GM21786 (cell line): Measurements from ENCODE around the gene MYOCD.
"Not testable (repeated sequence)": the region's sequence is repeated elsewhere in the genome, so short reads cannot be mapped to it uniquely, and the experiment has no call there.

ENCODE experiments used
- ATAC-seq: cut with Tn5 transposase; IDR thresholded peaks from one replicate; pipeline ENCODE4 v1.9.1; 2021; ENCODE audit not compliant: unreplicated experiment

Gene MYOCD, protein sequence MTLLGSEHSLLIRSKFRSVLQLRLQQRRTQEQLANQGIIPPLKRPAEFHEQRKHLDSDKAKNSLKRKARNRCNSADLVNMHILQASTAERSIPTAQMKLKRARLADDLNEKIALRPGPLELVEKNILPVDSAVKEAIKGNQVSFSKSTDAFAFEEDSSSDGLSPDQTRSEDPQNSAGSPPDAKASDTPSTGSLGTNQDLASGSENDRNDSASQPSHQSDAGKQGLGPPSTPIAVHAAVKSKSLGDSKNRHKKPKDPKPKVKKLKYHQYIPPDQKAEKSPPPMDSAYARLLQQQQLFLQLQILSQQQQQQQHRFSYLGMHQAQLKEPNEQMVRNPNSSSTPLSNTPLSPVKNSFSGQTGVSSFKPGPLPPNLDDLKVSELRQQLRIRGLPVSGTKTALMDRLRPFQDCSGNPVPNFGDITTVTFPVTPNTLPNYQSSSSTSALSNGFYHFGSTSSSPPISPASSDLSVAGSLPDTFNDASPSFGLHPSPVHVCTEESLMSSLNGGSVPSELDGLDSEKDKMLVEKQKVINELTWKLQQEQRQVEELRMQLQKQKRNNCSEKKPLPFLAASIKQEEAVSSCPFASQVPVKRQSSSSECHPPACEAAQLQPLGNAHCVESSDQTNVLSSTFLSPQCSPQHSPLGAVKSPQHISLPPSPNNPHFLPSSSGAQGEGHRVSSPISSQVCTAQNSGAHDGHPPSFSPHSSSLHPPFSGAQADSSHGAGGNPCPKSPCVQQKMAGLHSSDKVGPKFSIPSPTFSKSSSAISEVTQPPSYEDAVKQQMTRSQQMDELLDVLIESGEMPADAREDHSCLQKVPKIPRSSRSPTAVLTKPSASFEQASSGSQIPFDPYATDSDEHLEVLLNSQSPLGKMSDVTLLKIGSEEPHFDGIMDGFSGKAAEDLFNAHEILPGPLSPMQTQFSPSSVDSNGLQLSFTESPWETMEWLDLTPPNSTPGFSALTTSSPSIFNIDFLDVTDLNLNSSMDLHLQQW

DNA sequence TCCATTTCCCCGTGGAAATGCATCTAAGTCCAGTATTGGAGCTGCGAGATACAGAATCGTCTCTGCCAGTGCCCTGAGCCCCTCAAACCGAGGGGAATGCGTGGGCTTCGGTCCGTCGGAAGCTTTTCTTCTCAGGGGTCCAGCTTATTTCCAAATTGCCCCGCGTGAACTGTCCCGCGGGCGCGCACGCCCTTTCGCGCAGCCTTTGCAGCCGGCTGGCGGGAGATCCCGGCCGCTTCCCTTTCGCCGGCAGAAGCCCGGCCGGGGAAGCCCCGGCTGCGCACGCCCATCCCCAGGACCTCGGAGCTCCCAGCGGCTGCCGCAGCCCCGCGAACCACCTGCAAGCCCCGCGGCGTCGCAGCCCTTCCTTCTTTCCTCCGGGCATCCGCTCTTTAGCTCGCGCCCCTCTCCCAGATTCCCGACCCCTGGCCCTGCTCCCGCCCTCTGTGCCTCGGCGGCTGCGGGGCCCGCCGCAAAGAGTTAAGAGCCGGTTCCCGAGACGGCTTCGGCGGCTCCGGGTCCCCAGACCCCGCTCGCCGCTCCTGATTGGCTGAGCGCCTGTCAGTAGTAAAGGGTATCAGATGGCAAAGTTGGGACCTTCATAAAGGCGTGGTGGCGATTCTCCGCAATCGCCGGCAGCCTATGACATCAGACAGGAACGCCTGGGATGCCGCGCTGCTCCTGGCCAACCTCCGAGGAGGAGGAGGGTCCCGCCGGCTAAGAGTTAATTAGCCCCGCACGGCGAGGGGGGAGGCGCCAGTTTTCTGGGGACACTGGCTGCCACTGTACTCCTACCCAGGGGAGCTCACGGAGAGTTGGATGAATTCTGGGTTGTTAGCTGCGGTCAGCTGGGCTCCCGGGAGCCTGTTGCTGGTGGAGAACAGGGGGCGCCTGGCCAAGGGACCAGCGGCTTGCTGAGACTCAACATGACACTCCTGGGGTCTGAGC is at the start of gene MYOCD:
Gene MYOCD, plus strand, starts transcription at position 628 of the 948 bp plus-strand sequence. Its CDS starts 299 bp downstream, at position 927.
- no peak for ATAC-seq

DNA sequence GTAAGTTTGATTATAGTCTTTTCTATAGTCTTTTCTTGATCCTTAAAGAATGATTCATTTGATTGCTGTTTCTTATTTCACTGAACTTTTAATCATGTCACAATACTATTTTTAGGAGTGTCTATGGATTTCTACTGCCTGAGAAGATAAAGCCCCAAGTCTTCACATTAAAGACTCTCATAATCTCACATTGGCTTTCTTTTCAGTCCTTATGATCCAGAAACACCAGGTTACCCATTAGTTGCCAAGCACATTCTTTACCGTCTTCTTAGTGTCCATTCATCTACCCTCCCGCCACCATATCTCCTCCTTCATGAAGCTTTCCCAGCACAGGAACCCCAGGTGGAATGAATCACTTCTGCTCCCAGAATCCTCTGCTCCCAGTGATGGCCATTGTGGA is 49.5 kb upstream of the MYOCD start:
- no peak for ATAC-seq

DNA sequence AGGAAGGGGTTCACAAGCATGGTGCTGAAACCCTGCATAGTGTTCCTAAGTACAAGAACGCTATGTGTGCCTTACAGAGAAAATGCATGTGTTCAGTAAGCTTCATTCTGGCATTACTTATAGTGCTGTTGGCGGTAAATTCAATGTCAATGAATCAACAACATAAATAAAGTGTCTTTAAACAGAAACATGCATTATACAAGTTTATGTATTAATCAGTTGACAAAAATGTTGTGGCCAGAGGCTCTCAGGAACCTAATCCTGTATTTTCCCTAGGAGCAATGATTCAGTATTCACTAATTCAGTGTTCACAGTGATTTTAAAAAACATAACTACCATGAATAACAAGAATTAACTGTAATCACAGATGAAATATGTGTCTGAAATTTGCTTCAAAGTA is 47.1 kb upstream of the MYOCD start:
- ATAC-seq: no peak

DNA sequence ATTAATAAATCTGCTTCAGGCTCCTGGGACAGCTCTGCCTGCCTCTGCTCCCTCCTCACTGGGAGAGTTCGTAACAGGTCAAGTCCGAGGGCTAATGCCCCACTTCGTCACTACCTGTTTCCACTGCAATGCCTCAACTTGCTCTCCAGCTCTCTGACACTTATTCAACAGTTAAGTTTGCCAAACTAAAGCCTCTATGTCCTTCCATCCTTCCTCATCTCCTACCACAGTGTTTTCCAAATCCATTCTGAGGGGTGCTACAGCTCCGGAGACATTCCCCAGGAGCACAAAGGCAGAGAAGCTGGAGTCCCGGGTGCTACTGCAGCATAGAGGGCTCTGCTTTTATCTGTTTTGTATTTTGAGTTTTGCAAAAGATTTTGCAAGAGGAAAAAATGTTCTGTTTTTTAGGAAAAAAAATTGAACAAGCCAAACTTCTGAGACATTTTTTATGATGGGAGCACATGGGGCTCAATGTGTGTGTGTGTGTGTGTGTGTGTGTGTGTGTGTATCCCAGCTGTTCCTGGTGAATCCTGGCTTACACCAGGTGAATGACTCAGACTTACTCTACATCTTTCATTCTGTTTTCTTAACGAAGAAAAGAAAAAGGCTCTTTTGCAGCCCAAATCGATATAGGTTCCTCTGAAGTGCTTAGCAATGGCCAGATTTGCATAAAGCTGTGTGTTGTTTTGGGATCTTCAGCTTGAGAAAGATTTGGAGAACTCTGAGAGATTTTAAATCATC is 46.1 kb upstream of the MYOCD start:
- no peak for ATAC-seq

DNA sequence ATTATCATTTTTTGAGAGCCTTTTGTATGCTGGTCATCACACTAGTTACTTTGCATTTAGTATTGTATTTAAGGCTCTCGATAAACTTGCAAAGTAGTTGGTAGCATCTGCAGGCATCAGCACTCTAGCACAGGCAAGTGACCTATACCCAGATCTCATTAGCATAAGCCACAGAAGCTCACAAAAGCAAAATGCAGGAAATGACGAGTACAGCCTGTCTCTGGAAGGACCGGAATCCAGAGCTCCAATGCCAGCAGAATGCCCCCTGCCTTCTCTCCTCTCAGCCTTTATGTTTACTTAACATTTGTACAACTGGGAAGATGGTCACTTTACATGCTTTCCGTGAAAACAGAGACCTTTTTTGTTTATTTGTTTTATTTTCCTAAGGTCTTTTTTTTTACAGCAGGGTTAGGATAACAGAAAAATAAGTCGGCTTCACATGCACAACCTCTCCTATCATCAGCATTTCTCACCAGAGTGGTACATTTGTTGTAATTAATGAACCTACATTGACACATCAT is 45.4 kb upstream of the MYOCD start:
- ATAC-seq: no peak

DNA sequence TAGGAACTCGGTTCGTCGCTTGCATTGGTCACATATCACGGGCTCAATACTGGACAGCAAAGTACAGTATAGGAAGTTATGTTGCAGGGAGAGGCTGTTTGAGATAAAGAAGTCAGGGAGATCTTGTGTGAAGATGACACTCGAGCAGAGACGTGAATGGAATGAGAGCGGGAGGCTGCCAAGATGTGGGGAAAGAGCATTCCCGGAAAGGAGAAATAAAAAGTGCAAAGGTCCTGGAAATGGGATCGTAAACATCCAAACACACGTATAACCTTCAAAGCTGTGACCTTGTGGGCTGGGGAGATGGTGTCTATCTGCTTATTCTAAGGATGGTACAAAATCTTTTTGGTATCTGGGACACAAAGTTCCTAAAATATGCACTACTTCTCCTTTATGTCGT is 43.0 kb upstream of the MYOCD start:
- ATAC-seq: no peak

DNA sequence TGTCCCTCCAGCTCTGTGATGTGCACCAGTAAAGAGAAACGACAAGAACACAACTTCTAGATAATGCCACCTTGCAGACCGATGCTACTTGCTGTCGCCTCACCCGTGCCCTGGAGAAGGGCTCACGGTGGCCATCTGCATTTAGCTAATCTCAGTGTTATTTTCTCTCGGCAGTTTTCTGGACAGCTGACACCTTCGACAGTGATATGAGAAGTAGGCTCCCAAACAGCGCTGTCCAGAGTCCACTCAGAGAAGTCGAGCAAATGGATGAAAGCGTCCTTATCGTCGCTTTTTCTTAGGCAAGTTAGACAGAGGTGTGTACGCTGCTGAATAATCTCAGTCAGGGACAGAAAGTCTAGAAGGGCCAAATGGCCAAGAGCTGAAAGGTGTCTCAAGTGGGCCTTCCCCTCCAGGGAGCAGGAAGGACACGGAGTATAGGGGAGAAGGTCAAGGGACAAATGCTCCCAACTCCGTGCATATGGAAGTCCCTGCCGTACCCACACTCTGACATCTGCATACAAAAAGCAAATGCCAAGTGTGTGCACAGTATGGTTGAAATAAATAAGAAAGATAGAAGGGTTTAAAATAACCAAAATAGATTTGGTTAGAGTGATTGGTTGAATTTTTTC is 42.4 kb upstream of the MYOCD start:
- no peak for ATAC-seq

DNA sequence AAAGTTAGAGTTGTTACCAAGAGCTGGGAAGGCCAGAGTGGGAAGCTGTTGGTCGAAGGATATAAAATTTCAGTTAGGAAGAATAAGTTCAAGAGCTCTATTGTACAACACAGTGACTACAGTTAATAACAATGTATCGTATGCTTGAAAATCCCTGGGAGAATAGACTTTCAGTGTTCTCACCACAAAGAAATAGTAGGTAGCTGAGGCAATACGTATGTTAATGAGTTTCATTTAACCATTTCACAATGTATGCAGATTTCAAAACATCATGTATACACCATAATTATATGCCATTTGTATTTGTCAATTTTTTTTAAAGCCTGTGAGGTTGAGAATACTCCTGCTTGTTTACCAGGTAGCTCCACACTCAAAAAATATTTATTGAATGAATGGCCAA is 41.5 kb upstream of the MYOCD start:
- ATAC-seq: no peak

DNA sequence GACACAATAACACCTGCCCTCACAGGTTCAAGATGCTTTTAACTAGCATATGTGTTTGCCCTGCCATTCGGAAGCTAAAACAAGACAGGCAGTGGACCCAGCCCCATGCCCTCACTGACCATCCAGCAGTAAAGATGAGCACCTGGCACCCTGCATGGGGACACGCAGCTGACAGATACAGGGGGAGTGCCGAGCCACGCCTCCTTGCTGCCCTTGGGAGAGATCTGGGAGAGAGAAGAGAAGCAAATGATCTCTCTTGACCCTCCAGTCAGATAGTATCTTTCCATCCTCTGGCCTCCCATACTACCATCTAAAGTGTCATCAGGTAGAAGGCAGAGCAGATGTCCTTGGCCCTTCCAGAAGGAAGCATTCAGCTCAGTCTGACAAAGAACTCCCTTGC is 40.6 kb upstream of the MYOCD start:
- no peak for ATAC-seq

DNA sequence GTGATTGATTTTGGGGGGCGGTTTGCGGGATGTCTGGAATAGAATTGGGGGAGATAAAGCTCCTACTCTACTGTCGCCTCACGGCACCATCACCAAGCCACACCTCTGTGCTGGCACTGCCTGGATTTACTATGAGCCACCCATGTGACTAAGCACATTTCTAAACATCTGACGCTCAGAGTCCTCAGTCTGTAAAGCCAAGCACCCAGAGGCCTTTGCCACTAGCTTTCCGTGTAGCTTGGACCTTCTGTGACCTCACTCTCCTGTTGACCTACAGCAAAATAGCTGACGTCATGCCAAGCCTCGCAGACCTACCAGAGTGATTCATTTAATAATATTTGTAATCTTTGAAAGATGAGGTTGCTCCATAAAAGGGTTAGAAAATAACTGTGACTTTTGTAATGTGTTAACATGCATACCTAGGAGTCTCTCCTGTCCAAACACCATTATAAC is 38.5 kb upstream of the MYOCD start:
- no peak for ATAC-seq

DNA sequence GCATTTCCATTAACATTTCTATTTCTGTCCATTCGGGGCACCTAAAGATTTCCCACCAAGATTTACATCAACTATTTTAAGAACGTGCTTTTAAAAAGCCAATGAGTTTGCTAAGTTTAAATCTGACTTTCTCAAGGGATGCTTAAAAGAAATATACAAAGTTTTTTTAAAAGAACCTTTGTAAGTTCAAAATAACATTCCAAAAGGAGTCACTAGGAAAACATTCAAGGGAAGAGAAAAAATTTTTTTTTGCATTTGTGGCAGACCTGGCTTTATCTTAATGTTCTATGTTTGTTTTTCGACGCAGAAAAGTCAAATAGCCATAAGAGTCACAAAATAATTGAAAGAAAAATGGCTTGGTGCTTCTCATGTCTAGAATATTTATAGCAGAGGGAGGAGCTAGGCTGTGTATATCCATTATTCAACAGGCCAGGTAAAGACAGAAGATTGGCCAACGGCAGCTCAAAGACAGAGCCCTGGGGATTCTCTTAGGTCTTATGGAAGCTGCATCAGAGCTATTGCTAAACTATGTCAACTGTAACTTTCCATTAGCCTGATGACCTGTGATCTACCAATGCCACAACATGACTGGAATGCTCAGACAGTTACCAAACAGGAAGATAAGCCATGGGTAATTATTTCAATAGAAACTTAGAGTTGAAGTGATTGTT is 37.8 kb upstream of the MYOCD start:
- no peak for ATAC-seq

DNA sequence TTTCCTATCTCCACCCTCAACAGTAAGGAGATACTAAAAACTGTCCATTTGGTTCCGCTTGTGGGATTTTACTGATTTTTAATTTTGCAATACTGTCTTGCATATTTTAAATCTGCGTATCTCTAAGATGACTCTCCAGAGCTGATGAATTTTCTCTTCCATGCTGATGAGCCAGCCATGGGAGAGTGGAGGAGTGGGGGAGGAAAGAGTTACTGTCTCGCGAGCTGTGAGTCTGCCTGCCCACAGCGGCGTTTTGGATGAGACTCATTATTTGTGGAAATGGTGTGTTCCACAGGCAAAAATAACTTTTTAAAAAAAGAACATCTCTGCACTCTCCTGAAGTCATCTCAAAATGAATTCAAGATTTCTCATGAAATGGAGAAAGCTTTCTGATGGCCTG is 34.6 kb upstream of the MYOCD start:
- ATAC-seq: no peak

DNA sequence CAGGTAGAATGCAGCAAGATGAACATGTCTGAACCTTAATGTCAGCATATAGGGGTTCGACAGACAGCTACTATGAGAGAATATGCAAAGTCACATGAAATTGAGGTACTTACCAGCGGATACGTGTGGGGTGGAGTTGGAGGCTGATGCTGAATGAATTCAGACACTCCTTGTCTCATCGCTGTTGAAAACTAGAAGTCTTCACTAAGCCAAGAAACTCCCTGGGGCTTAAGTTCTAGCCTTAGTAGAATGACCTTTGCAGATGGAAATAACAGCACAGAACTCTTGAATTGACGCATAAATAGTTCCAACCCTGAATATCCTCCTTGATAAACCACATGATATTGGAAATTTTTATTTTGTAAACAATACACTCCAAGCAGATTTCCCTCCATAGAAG is 32.9 kb upstream of the MYOCD start:
- ATAC-seq: no peak

DNA sequence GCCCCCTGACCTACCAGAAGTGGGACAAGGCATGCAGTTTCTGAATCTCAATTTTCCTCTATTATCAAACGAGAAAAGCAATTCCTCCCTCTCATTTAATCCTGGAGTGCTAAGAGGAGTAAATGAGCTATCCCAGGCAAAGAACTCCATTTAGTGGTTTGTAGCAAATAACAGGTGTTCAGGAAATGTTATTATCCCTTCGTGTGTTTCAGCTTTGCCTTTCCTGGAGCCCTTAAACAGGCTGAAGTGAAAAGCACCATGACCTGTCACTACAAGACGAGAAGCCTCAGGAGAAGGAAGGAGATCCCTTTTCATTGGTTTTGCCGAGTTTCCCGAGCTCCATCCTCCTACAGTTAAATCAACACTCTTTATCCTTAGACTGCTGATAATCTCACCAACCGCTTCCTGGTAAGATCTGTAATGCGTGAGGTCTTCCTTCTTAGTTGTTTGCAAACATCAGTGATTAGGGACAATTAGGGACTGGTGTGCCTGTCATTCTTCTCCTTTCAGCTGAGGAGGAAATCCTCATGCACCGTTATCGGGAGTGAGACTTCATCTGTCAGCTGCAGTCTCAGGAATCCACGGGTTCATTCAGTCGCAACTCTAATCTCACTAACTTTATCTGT is 30.8 kb upstream of the MYOCD start:
- ATAC-seq: no peak

DNA sequence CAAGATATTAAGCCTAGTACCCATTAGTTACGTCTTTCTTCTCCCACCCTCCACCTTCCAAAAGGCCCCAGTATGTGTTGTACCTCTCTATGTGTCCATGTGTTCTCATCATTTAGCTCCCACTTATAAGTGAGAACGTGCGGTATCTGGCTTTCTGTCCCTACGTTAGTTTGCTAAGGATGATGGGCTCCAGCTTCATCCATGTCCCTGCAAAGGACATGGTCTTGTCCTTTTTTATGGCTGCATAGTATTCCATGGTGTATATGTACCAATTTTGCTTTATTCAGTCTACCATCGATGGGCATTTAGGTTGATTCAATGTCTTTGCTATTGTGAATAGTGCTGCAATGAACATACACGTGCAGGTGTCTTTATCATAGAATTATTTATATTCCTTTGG is 29.7 kb upstream of the MYOCD start:
- not testable (repeated sequence) for ATAC-seq

DNA sequence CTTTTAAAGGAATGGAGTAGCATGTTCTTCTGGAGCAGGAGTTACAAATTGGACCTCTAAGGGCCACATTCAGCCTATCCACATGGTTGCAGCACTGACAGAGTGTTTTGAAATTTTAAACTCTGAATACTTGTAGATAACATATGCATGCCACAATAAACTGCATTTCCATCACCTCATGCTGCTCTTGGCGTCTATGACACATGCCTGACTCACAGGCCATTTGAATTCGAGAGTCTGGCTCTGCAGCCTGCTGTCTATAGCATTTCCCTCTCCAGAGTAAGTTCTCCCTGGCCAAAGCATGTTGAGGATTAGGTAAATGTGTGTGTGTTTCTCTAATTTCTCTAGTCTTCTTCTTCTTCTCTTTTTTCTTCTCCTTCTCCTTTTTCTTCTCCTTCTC is 28.7 kb upstream of the MYOCD start:
- no peak for ATAC-seq

DNA sequence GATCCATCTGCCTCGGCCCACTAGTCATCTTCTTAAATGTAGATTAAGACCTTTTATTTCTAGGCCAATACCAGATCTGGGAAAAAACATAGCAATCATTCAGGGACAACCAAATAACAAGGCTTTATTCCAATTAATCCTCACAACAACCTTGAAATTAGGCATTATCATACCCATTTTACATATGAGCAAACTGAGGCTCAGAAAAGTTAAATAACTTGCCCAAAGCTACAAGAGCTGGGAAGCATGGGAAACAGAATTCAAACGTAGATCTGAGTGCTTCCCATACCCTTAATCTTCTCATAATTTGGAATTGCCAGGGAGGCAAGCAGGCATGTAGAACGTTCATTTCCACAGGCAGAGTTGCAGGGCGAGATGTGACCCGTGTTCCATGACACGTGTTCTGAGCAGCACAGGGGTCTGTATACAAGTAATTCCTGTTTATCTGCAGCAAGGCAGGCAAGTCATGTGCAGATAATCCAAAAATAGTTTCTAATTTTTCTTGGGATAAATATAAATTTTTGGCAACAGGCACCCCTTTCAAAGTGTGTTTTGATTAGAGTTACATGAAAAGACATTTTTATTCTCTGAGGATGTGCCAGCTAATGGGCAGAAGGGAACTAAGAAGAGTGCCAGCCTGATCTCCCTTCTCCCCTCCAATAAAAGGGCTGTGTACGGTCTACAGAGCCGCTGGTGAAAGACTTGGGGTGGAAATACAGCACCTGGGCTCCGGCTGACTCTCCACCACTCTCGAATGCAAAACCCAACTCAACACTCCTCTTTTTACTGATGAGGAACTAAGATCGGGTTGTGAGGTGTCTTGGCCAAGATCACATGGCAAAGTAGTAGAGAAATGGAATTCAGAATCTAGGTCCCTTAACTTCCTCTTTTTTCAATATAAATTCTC is 27.7 kb upstream of the MYOCD start:
- ATAC-seq: no peak
